Measurements from ENCODE around the gene KSR1.

Gene KSR1

GRCh38 chr17:27575096-27575911 is 119.1 kb downstream of the KSR1 start:
- no peak for DNase-seq

GRCh38 chr17:27575912-27576252 is 119.6 kb downstream of the KSR1 start:
- DNase-seq, result peak; percentile 50

- DNase-seq, result peak; percentile 81
Measured at GRCh38 chr17:27576477-27577083, 120.3 kb downstream of the KSR1 start.

GRCh38 chr17:27577121-27577761 is 121.0 kb downstream of the KSR1 start:
- peak; percentile 95 for DNase-seq

GRCh38 chr17:27577884-27578717 is 121.9 kb downstream of the KSR1 start:
- DNase-seq, result peak; percentile 86

GRCh38 chr17:27578718-27579085 is 122.5 kb downstream of the KSR1 start:
- peak; percentile 86 for DNase-seq

GRCh38 chr17:27579304-27579703 is 123.1 kb downstream of the KSR1 start:
- DNase-seq, result no peak

- DNase-seq, result no peak
Measured at GRCh38 chr17:27579897-27580321, 123.7 kb downstream of the KSR1 start.

GRCh38 chr17:27581016-27581415 is 124.8 kb downstream of the KSR1 start:
- DNase-seq, result no peak

GRCh38 chr17:27582696-27583095 is 126.4 kb downstream of the KSR1 start:
- DNase-seq, result no peak

- DNase-seq, result no peak
Measured at GRCh38 chr17:27585153-27585681, 129.0 kb downstream of the KSR1 start.

- no peak for DNase-seq
Measured at GRCh38 chr17:27585792-27586191, 129.5 kb downstream of the KSR1 start.

GRCh38 chr17:27586203-27586721 is 130.0 kb downstream of the KSR1 start:
- peak; percentile 94 for DNase-seq

- no peak for DNase-seq
Measured at GRCh38 chr17:27588354-27588753, 132.1 kb downstream of the KSR1 start.

GRCh38 chr17:27590864-27591263 is 134.6 kb downstream of the KSR1 start:
- no peak for DNase-seq

GRCh38 chr17:27591986-27592385 is 135.7 kb downstream of the KSR1 start:
- no peak for DNase-seq

GRCh38 chr17:27593232-27593856 is 137.1 kb downstream of the KSR1 start:
- no peak for DNase-seq

GRCh38 chr17:27593857-27594255 is 137.6 kb downstream of the KSR1 start:
- no peak for DNase-seq

GRCh38 chr17:27595208-27595607 is 139.0 kb downstream of the KSR1 start:
- DNase-seq, result no peak

- DNase-seq, result no peak
Measured at GRCh38 chr17:27596096-27596495, 139.8 kb downstream of the KSR1 start.

- no peak for DNase-seq
Measured at GRCh38 chr17:27596566-27597187, 140.4 kb downstream of the KSR1 start.

GRCh38 chr17:27597188-27597580 is 140.9 kb downstream of the KSR1 start:
- DNase-seq, result no peak

Measured in islet precursor cell (in vitro differentiated cells).